SK-N-SH (cell line): ENCODE results near the gene VMAC. TPM values are rescaled to one million over a fixed set of nuclear protein-coding genes. Genes with fewer than 3 reads are reported as not detected.
A peak's percentile ranks its signal among the peaks of the same experiment; 100 is the strongest.

ENCODE experiments used
- CTCF ChIA-PET: fragments of 300-600, 350-600 bp; formaldehyde crosslinking; extraction: SDS; loops from one replicate; lab custom pipeline; 2021; lab: Yijun Ruan, JAX
- POLR2A ChIA-PET: fragments of 350-600 bp; sonication (Branson Sonifier 250); formaldehyde crosslinking; extraction: SDS; loops from one replicate; lab custom pipeline; 2020; ENCODE audit warnings: antibody characterized with exemption, inconsistent platforms; lab: Yijun Ruan, JAX
- DNase-seq: peaks from one replicate; pipeline ENCODE4 v3.0.0; 2012
- H2AFZ ChIP-seq: fragments of 200-600 bp; sonication (generic); 2 replicates; pipeline ENCODE4 v1.8.1; 2016; ENCODE audit warnings: antibody characterized with exemption, mild to moderate bottlenecking, low read depth
- H3F3A ChIP-seq: fragments of 200-600 bp; sonication (generic); replicated peaks from 2 replicates; pipeline ENCODE3; 2016; ENCODE audit warnings: antibody characterized with exemption, mild to moderate bottlenecking; ENCODE audit not compliant: insufficient read depth
- H3K27ac ChIP-seq, 2 experiments: fragments of 200-500 bp in 1 of 2; fragments of 200-600 bp in 1 of 2; sonication (Bioruptor generic) in 1 of 2; sonication (generic), shearing (Covaris generic) in 1 of 2; 2 replicates each; pipeline versions ENCODE4 v1.5.1 to v1.6.1; 2014 to 2016; ENCODE audit warnings: low read depth in 2 of 2, inconsistent platforms in 1 of 2, low read length in 1 of 2, mild to moderate bottlenecking in 1 of 2, mixed read lengths in 1 of 2
- H3K27me3 ChIP-seq: fragments of 200-600 bp; sonication (generic), shearing (Covaris generic); 2 replicates; pipeline ENCODE4 v1.6.1; 2016; ENCODE audit warnings: mixed run types; ENCODE audit not compliant: insufficient read depth
- H3K36me3 ChIP-seq, 2 experiments: fragments of 200-500 bp in 1 of 2; fragments of 200-600 bp in 1 of 2; sonication (Bioruptor generic) in 1 of 2; sonication (generic) in 1 of 2; replicated peaks in 1 of 2; 2 replicates each; pipeline versions ENCODE3 to v1.5.1; 2014 to 2016; ENCODE audit warnings: low read length in 1 of 2, mild to moderate bottlenecking in 1 of 2; ENCODE audit not compliant: insufficient read depth in 2 of 2, control insufficient read depth in 1 of 2
- H3K4me1 ChIP-seq, 2 experiments: fragments of 200-500 bp in 1 of 2; fragments of 200-600 bp in 1 of 2; sonication (Bioruptor generic) in 1 of 2; sonication (generic), shearing (Covaris generic) in 1 of 2; 2 replicates each; pipeline versions ENCODE4 v1.5.1 to v1.6.1; 2014 to 2016; ENCODE audit warnings: low read depth in 1 of 2, low read length in 1 of 2, mixed run types in 1 of 2; ENCODE audit not compliant: insufficient read depth in 2 of 2, control insufficient read depth in 1 of 2
- H3K4me2 ChIP-seq: fragments of 200-600 bp; sonication (generic), shearing (Covaris generic); 2 replicates; pipeline ENCODE4 v1.6.1; 2017; ENCODE audit warnings: mixed run types
- H3K4me3 ChIP-seq, 2 experiments: fragments of 200-500 bp in 1 of 2; fragments of 200-600 bp in 1 of 2; sonication (Bioruptor generic) in 1 of 2; sonication (generic), shearing (Covaris generic) in 1 of 2; 2 replicates each; pipeline versions ENCODE4 v1.5.1 to v1.8.1; 2014 to 2016; ENCODE audit warnings: low read depth in 2 of 2, inconsistent platforms in 1 of 2, low read length in 1 of 2, mild to moderate bottlenecking in 1 of 2, mixed read lengths in 1 of 2, moderate library complexity in 1 of 2
- H3K79me2 ChIP-seq: fragments of 200-600 bp; sonication (generic); 2 replicates; pipeline ENCODE4 v1.8.1; 2017; ENCODE audit warnings: mild to moderate bottlenecking; ENCODE audit not compliant: insufficient read depth
- H3K9ac ChIP-seq: fragments of 200-600 bp; sonication (generic); 2 replicates; pipeline ENCODE4 v1.6.1; 2017; ENCODE audit warnings: mixed run types
- H3K9me2 ChIP-seq: fragments of 200-600 bp; sonication (generic); 2 replicates; pipeline ENCODE4 v1.6.1; 2017; ENCODE audit warnings: mixed run types
- H3K9me3 ChIP-seq: fragments of 200-600 bp; sonication (generic); 2 replicates; pipeline ENCODE4 v1.6.1; 2017; ENCODE audit warnings: mixed run types, mild to moderate bottlenecking, moderate library complexity
- H4K20me1 ChIP-seq: fragments of 200-600 bp; sonication (generic); 2 replicates; pipeline ENCODE4 v1.6.1; 2017; ENCODE audit warnings: mild to moderate bottlenecking, mixed run types; ENCODE audit not compliant: insufficient read depth
- EZH2phosphoT487 ChIP-seq: fragments of 200-600 bp; sonication (generic); IDR thresholded peaks from 2 replicates; pipeline ENCODE4 v1.6.1; 2017; ENCODE audit warnings: low read depth, mixed run types, mild to moderate bottlenecking, antibody characterized with exemption, moderate library complexity, borderline replicate concordance
- FOSL2 ChIP-seq: IDR thresholded peaks from 2 replicates; pipeline ENCODE4 v1.4.0; 2012; ENCODE audit warnings: low read depth, mild to moderate bottlenecking, moderate library complexity, borderline replicate concordance
- FOXJ3 ChIP-seq: sonication (generic); formaldehyde crosslinking; IDR thresholded peaks from 2 replicates; pipeline ENCODE4 v1.5.1; 2020; ENCODE audit warnings: mild to moderate bottlenecking, missing genetic modification reagents
- FOXM1 ChIP-seq: IDR thresholded peaks from 2 replicates; pipeline ENCODE4 v1.4.0; 2012; ENCODE audit warnings: low read depth, mild to moderate bottlenecking
- GABPA ChIP-seq: IDR thresholded peaks from 2 replicates; pipeline ENCODE4 v1.4.0; 2012; ENCODE audit warnings: low read depth, mild to moderate bottlenecking
- GATA2 ChIP-seq: sonication (generic); formaldehyde crosslinking; IDR thresholded peaks from 2 replicates; pipeline ENCODE4 v1.5.0; 2020; ENCODE audit warnings: mild to moderate bottlenecking, missing genetic modification reagents
- JUND ChIP-seq: IDR thresholded peaks from 2 replicates; pipeline ENCODE4 v1.4.0; 2012
- MEF2A ChIP-seq: IDR thresholded peaks from 2 replicates; pipeline ENCODE4 v1.4.0; 2012; ENCODE audit warnings: low read depth, borderline replicate concordance
- NFIC ChIP-seq: IDR thresholded peaks from 2 replicates; pipeline ENCODE4 v1.4.0; 2012; ENCODE audit warnings: borderline replicate concordance
- RAD21 ChIP-seq: IDR thresholded peaks from 2 replicates; pipeline ENCODE4 v1.6.1; 2012; ENCODE audit warnings: mild to moderate bottlenecking, low read length
- RFX5 ChIP-seq: IDR thresholded peaks from 2 replicates; pipeline ENCODE4 v1.6.1; 2012; ENCODE audit warnings: mild to moderate bottlenecking, improper control_type of control experiment, low read length
- RXRA ChIP-seq: IDR thresholded peaks from 2 replicates; pipeline ENCODE4 v1.4.0; 2012; ENCODE audit warnings: low read depth, mild to moderate bottlenecking, borderline replicate concordance
- YY1 ChIP-seq: IDR thresholded peaks from 2 replicates; pipeline ENCODE4 v1.4.0; 2012; ENCODE audit warnings: low read depth, mild to moderate bottlenecking
- WGBS: methylation state at CpG from one replicate; pipeline ENCODE4 v1.1.6; 2017; ENCODE audit warnings: low lambda C conversion rate; 5-methylcytosine and 5-hydroxymethylcytosine counted together
- polyA plus RNA-seq, 3 experiments: library from polyadenylated mRNA; depleted of rRNA; stranded (reverse); fragments of >200 nt; gene quantifications; 2 replicates each; pipeline ENCODE4 v1.2.3, GENCODE V29; 2012
- TF ChIP-seq, protein P1 (sequence below): IDR thresholded peaks from 2 replicates; pipeline ENCODE4 v1.4.0; 2012; ENCODE audit warnings: low read depth
- TF ChIP-seq, protein P2 (sequence below): IDR thresholded peaks from 2 replicates; pipeline ENCODE4; 2012
- TF ChIP-seq, protein P3 (sequence below): fragments of 150-350 bp; IDR thresholded peaks from 2 replicates; pipeline ENCODE4 v1.6.1; 2016; ENCODE audit warnings: mild to moderate bottlenecking, low read depth, low read length
- TF ChIP-seq, protein P4 (sequence below): IDR thresholded peaks from 2 replicates; pipeline ENCODE4 v1.6.1; 2012; ENCODE audit warnings: mild to moderate bottlenecking, low read depth, low read length, moderate library complexity
- TF ChIP-seq, protein P5 (sequence below): IDR thresholded peaks from 2 replicates; pipeline ENCODE4 v1.4.0; 2012; ENCODE audit warnings: low read depth, borderline replicate concordance
- TF ChIP-seq, protein P6 (sequence below): IDR thresholded peaks from 2 replicates; pipeline ENCODE4 v1.4.0; 2012; ENCODE audit warnings: low read depth, borderline replicate concordance

VMAC gene
- polyA plus RNA-seq, 1 of the 3 experiments (the other 2 are of a cell fraction): 6.5 TPM

DNA sequence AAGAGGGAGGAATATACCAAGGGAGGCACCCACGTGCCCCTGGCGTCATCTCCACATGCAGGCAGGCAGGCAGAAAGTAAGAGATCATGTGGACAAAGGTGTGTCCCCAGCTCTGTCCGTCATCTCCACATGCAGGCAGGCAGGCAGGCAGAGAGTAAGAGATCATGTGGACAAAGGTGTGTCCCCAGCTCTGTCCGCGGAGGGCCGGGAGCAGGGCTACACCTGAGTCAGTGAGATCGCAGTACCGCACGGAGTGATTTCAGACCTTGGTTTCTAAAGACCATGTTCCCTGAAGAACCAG, 31.6 kb downstream of the VMAC start:
- WGBS: 96% methylated on average over 9 of the region's 9 CpGs
- Histone ChIP-seq H3K79me2 (peaks cover 21% of the 10 kb centered on the region; the same call in 1 of the 2 replicates), H3K27ac (peak overlapping the region in 1 of 2 experiments; percentile 94; a peak in 2 of 4 replicates), H3K27me3 (no peaks in the 10 kb centered on the region), H3F3A (no peaks in the 10 kb centered on the region), H3K4me3 (no peak overlapping the region), H3K9ac (no peak overlapping the region), H3K36me3 (peaks cover 18 to 38% of the 10 kb centered on the region in 2 experiments), H4K20me1 (peaks cover 28% of the 10 kb centered on the region; the same call in 1 of the 2 replicates), H3K9me2 (no peaks in the 10 kb centered on the region), H3K9me3 (no peaks in the 10 kb centered on the region), H3K4me1 (peaks cover 13 to 68% of the 10 kb centered on the region in 2 experiments), H2AFZ (no peak overlapping the region), H3K4me2 (no peak overlapping the region)
- CTCF ChIA-PET: interaction anchor here (0.6 to 6.2 kb wide), 7 partner anchors 19 to 1117 kb away, joined by 3 to 44 read pairs (median 7); partner anchors contain the start of gene NRTN
- TF ChIP-seq, protein P1, sequence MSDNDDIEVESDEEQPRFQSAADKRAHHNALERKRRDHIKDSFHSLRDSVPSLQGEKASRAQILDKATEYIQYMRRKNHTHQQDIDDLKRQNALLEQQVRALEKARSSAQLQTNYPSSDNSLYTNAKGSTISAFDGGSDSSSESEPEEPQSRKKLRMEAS: no peak
- TF ChIP-seq, protein P2, sequence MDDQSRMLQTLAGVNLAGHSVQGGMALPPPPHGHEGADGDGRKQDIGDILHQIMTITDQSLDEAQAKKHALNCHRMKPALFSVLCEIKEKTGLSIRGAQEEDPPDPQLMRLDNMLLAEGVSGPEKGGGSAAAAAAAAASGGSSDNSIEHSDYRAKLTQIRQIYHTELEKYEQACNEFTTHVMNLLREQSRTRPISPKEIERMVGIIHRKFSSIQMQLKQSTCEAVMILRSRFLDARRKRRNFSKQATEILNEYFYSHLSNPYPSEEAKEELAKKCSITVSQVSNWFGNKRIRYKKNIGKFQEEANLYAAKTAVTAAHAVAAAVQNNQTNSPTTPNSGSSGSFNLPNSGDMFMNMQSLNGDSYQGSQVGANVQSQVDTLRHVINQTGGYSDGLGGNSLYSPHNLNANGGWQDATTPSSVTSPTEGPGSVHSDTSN: no peak
- TF ChIP-seq, protein P3, sequence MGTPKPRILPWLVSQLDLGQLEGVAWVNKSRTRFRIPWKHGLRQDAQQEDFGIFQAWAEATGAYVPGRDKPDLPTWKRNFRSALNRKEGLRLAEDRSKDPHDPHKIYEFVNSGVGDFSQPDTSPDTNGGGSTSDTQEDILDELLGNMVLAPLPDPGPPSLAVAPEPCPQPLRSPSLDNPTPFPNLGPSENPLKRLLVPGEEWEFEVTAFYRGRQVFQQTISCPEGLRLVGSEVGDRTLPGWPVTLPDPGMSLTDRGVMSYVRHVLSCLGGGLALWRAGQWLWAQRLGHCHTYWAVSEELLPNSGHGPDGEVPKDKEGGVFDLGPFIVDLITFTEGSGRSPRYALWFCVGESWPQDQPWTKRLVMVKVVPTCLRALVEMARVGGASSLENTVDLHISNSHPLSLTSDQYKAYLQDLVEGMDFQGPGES: no peak
- TF ChIP-seq RAD21 (no peak), FOSL2 (no peak), RFX5 (no peak), GABPA (no peak), YY1 (no peak), MEF2A (no peak), FOXJ3 (no peak), NFIC (no peak), RXRA (no peak), JUND (no peak), EZH2phosphoT487 (no peak), FOXM1 (no peak), GATA2 (no peak)
- TF ChIP-seq, protein P4, sequence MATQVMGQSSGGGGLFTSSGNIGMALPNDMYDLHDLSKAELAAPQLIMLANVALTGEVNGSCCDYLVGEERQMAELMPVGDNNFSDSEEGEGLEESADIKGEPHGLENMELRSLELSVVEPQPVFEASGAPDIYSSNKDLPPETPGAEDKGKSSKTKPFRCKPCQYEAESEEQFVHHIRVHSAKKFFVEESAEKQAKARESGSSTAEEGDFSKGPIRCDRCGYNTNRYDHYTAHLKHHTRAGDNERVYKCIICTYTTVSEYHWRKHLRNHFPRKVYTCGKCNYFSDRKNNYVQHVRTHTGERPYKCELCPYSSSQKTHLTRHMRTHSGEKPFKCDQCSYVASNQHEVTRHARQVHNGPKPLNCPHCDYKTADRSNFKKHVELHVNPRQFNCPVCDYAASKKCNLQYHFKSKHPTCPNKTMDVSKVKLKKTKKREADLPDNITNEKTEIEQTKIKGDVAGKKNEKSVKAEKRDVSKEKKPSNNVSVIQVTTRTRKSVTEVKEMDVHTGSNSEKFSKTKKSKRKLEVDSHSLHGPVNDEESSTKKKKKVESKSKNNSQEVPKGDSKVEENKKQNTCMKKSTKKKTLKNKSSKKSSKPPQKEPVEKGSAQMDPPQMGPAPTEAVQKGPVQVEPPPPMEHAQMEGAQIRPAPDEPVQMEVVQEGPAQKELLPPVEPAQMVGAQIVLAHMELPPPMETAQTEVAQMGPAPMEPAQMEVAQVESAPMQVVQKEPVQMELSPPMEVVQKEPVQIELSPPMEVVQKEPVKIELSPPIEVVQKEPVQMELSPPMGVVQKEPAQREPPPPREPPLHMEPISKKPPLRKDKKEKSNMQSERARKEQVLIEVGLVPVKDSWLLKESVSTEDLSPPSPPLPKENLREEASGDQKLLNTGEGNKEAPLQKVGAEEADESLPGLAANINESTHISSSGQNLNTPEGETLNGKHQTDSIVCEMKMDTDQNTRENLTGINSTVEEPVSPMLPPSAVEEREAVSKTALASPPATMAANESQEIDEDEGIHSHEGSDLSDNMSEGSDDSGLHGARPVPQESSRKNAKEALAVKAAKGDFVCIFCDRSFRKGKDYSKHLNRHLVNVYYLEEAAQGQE: no peak
- TF ChIP-seq, protein P5, sequence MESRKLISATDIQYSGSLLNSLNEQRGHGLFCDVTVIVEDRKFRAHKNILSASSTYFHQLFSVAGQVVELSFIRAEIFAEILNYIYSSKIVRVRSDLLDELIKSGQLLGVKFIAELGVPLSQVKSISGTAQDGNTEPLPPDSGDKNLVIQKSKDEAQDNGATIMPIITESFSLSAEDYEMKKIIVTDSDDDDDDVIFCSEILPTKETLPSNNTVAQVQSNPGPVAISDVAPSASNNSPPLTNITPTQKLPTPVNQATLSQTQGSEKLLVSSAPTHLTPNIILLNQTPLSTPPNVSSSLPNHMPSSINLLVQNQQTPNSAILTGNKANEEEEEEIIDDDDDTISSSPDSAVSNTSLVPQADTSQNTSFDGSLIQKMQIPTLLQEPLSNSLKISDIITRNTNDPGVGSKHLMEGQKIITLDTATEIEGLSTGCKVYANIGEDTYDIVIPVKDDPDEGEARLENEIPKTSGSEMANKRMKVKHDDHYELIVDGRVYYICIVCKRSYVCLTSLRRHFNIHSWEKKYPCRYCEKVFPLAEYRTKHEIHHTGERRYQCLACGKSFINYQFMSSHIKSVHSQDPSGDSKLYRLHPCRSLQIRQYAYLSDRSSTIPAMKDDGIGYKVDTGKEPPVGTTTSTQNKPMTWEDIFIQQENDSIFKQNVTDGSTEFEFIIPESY: no peak
- TF ChIP-seq, protein P6, sequence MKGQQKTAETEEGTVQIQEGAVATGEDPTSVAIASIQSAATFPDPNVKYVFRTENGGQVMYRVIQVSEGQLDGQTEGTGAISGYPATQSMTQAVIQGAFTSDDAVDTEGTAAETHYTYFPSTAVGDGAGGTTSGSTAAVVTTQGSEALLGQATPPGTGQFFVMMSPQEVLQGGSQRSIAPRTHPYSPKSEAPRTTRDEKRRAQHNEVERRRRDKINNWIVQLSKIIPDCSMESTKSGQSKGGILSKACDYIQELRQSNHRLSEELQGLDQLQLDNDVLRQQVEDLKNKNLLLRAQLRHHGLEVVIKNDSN: no peak
- no peak for DNase-seq
- POLR2A ChIA-PET: interaction anchor here (0.9 to 1.5 kb wide), 3 partner anchors 23 to 108 kb away, joined by 4 to 10 read pairs (median 4); no protein-coding TSS in a partner anchor
